Testis (tissue), 2 donors: ENCODE data around the gene PDE4B.

Experiments
- CTCF ChIP-seq, 3 experiments: fragments of 450-650 bp in 2 of 3; fragments of 200-600 bp in 1 of 3; sonication (generic) in 1 of 3; IDR thresholded peaks; one replicate each; pipeline ENCODE4 v1.5.1; 2016 to 2019; ENCODE audit warnings: antibody characterized with exemption in 3 of 3, mild to moderate bottlenecking in 2 of 3, moderate library complexity in 1 of 3
- POLR2A ChIP-seq: fragments of 450-650 bp; IDR thresholded peaks from one replicate; pipeline ENCODE4 v1.6.1; 2017; ENCODE audit warnings: antibody characterized with exemption, mild to moderate bottlenecking, moderate library complexity

GRCh38 chr1:66327588-66327987 lies 534.9 kb downstream of the PDE4B start:
- TF ChIP-seq POLR2A (no peak), CTCF (IDR thresholded peaks at IDR 0.05) (no peak)
